ENCODE data around the gene TXNL4A.
A peak's percentile ranks its signal among the peaks of the same experiment; 100 is the strongest.
"Not testable (repeated sequence)": the region's sequence is repeated elsewhere in the genome, so short reads cannot be mapped to it uniquely, and the experiment has no call there.

Gene TXNL4A

GRCh38 chr18:79962835-79963657 is 25.3 kb downstream of the TXNL4A start:
- no peak for DNase-seq

DNA sequence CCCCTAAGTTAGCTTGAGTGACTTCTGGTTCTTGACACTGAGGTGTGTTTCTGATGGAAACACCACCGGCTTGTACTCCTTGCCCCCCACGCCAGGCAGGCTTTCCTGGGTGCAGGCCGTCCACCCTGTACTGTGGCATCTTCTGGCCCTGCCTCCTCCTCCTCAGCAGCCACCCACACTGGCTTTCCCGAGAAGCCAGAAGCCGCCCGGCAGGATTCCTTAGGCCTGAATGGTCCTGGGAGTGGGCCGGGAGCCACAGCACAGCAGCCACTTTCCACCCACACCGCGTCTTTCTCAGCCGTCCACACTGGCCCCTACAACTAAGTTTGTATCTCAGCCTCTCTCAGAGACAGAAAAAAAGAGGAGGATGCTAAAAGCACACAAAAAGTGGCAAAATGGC is 26.1 kb downstream of the TXNL4A start:
- DNase-seq = no peak

DNA sequence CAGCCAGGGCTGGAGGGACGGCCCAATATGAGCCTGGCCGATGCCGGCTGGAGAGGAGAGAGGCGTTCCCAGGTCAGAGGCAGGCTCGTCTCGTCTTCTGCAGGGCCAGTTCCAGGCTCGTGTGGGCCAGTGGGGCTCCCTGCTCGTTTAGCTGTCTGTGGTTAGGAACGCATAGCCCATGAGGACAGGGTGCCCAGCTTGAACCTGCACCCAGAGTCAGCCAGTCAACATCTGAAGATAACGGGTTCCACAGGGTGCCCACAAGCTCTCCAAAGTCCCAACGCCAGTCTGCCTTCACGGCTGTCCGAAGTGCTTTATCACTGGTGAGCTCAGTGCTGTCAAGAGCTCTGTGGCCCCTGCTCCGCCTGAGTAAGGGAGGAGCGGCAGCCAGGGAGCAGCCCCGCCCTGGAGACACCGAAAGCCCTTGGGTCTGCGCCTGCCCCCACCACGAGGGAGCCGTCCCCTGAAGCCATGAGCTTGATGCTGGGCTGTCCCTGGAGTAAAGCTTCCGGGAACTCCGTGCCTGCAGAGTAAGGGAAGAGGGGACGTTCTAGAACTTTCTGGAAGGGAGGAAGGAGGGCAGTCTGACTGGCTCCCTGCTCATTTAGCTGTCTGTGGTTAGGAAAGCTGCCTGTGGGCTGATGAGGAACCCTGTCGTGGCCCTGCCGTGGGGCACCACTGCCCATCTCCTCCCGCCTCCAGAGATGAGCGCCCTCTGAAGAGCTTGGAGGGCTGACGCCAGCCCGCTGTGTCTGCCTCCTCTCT is 26.7 kb downstream of the TXNL4A start:
- no peak for DNase-seq

DNA sequence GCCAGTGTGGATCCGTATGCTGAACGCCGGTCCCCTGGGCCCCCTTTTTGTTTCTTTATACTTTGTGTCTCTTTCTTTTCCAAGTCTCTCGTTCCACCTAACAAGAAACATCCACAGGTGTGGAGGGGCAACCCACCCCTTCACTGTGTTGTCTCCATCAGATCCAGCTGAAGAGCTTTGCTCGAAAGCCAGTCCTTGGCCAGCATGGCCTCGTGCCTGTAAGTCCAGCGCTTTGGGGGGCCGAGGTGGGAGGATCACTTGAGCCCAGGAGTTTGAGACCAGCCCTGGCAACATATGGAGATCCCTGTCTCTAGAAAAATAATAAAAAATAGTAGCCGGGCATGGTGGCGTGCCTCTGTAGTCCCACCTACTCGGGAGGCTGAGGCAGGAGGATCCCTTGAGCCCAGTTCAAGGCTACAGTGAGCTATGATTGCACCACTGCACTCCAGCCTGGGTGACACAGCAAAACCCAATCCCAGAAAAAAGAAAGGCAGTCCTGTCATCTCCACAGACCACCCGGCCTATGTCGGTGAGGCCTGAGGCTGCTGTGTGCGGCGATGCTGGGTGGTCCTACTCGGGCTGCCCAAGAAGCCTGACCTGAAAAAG is 27.3 kb downstream of the TXNL4A start:
- DNase-seq = no peak

- DNase-seq = not testable (repeated sequence)
Observed at GRCh38 chr18:79960161-79960801, 28.1 kb downstream of the TXNL4A start.

GRCh38 chr18:79958981-79959380 is 29.4 kb downstream of the TXNL4A start:
- no peak for DNase-seq

GRCh38 chr18:79956276-79956675 is 32.1 kb downstream of the TXNL4A start:
- no peak for DNase-seq

DNA sequence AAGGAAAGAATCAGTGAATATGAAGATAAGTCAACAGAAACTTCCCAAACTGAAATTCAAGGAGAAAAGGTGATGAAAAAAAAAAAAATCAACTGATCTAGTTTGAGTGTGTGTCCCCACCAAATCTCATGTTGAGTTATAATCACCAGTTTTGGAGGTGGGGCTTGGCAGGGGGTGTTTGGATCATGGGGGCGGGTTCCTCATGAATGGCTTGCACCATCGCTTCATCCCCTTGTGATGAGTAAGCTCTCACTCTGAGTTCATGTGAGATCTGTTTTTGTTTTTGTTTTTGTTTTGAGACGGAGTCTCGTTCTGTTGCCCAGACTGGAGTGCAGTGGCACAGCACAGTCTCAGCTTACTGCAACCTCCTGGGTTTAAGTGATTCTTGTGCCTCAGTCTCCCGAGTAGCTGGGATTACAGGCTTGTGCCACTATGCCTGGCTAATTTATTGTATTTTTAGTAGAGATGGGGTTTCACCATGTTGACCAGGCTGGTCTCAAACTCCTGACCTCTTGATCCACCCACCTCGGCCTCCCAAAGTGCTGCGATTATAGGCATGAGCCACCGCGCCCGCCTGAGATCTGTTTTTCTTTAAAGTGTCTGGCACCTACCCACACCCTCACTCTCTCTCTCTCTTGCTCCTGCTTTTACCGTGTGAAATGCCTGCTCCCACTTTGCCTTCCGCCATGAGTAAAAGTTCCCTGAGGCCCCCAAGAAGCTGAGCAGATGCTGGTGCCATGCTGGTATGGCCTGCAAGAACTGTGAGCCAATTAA is 32.9 kb downstream of the TXNL4A start:
- DNase-seq = no peak

DNA sequence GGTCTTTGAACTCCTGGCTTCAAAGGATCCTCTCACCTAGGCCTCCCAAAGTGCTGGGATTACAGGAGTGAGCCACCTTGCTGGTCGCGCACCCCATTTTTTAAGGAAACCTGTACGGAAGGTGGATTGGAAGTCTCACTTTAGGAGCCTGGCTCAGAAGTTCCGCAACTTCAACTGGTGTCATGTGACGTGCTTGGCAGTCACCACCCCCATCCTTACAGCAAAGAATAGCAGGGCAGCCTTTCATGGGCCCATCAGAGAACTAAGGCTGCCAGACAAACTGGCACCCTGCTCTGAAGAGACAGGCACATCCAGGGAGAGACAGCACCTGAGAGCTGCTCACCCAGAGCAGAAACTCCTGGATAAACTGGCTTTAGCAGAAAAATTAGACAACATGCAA is 33.6 kb downstream of the TXNL4A start:
- no peak for DNase-seq

DNA sequence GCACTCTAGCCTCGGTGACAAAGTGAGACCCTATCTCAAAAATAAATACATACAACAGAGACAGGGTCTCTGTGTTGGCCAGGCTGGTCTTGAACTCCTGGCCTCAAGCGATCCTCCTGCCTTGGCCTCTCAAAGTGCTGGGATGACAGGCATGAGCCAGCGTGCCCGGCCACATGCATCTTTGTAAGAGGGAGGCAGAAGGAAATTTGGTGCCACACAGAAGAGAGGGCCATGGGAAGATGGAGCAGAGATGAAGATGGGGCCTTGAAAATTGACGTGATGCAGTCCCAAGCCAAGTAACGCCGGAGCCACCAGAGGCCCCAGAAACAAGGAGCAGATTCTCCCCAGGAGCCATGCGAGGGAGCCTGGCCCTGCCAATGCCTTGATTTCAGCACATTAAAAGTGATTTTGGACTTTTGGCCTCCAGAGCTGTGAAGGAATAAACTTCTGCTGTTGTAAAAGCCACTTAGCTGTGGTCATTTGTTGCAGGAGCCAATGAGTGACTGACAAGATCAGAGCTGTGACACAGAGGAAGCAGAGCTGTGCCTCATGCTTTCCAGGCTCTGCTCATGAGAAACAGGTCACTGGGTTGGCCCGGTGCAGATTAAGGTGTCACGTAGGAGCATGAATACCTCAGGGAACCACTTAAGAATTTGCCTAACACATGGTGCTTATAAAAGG is 34.3 kb downstream of the TXNL4A start:
- no peak for DNase-seq

DNA sequence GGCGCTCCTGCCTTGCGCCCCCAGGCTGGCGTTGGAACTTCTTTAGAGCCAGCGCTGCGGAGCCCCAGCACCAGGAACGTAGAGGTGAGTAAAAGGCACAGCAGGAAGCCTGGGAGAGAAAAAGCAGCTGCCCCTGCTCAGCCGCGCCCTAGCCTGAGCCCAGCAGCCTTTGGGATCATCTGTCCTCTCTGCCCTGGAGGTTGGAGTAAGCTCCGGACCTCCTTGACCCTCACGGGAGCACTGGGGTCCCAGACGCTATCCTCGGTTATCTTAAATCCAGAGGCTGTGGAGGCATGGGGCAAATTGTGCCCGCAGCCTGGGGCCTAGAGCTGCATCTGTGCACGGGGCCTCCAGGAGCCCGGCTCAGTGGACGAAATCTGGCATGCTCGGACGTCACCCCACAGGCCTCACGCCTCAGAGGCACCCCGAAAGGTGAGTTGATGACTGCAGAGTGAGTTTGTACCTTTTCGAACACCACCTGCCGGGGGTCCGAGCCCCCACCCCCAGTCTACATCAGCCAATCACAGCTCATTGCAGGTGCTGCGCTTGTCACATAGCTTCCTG is 35.3 kb downstream of the TXNL4A start:
- DNase-seq = no peak

GRCh38 chr18:79952456-79952995 is 35.8 kb downstream of the TXNL4A start:
- DNase-seq = no peak

- DNase-seq = peak; percentile 95
Observed at GRCh38 chr18:79951545-79952455, 36.6 kb downstream of the TXNL4A start, which contains the start of gene SLC66A2. SLC66A2 (minus strand) TSS chr18:79951653; CDS start chr18:79950926, 727 bp downstream.

- peak; percentile 53 for DNase-seq
Observed at GRCh38 chr18:79950515-79951341, 37.6 kb downstream of the TXNL4A start.

- no peak for DNase-seq
Observed at GRCh38 chr18:79949697-79950487, 38.5 kb downstream of the TXNL4A start.

DNA sequence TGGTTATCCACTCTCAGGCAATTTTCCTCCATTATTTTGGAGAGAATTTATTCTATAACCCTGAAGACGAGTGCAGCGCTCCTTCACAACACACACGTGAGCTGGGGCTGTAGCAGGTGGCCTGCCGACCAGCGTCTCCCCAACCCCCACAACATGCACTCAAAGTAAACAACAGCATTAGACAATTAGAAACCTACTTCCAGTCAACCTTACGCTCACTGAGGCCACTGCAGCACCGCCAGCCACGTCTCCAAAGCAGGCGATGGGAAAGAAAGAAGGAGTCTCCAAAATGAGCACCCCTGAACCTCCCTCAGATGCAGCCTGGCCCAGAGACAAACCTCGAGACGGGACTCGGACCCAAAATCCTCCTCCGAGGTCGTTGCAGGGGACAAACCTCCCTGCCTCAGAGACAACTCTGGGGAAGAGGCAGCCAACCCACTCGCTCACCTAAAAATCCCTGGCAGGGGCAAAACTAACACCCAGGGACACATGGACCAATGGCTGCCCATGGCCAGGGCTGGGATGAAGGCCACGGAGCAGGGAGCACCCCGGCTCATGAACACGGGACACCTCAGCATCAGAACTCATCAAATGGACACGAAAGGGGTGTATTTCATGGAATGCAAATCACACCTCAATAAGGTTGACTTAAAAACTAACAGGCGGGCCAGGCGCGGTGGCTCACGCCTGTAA is 39.5 kb downstream of the TXNL4A start:
- no peak for DNase-seq

- DNase-seq = no peak
Observed at GRCh38 chr18:79947881-79948610, 40.3 kb downstream of the TXNL4A start.
